ENCODE measurements around the gene KLLN. TPM values are rescaled to one million over a fixed set of nuclear protein-coding genes. Genes with fewer than 3 reads are reported as not detected.
"Not testable (repeated sequence)": the region's sequence is repeated elsewhere in the genome, so short reads cannot be mapped to it uniquely, and the experiment has no call there.

KLLN gene
- total and polyA plus RNA-seq, 9 of the 15 experiments (the other 6 are each of a cell fraction or from before 2014, with no cell fraction given): 0.07 to 0.40 (median 0.25) TPM

GRCh38 chr10:87855247-87855646 lies 8.1 kb downstream of the KLLN start:
- FAIRE-seq; H4K20me1 ChIP-seq (replicated peaks; ENCODE audit: control insufficient read depth, insufficient read depth, low read length); ATAC-seq; POLR2A ChIA-PET; intact Hi-C loops (cut with micrococcal nuclease); H3K4me2 ChIP-seq (ENCODE audit: insufficient read depth, low read length); H3K4me1 ChIP-seq (replicated peaks in 1 of 2; ENCODE audit: control insufficient read depth in 2 of 2, insufficient read depth in 2 of 2, low read length in 2 of 2); H3K9me3 ChIP-seq (replicated peaks; ENCODE audit: control insufficient read depth, insufficient read depth, low read depth, low read length); H3K4me3 ChIP-seq; H3K27ac ChIP-seq (ENCODE audit: extremely low read depth, low read depth, low read length); CTCF ChIA-PET (ENCODE audit: low intra/inter-chr PET ratio); H3K36me3 ChIP-seq (ENCODE audit: control insufficient read depth, insufficient read depth, low read length); DNase-seq (ENCODE audit: extremely low read depth in 1 of 4, low spot score in 3 of 4); H3K9me1 ChIP-seq (ENCODE audit: control insufficient read depth, insufficient read depth, low read length); H3K9ac ChIP-seq (ENCODE audit: insufficient read depth in 1 of 2, low read depth in 2 of 2, low read length in 2 of 2); H2AFZ ChIP-seq (ENCODE audit: low read depth, low read length); H3K79me2 ChIP-seq (ENCODE audit: control insufficient read depth, insufficient read depth, low read length); BruUV-seq (replicated peaks); H3K27me3 ChIP-seq (ENCODE audit: control insufficient read depth in 2 of 2, insufficient read depth in 2 of 2, low read length in 2 of 2): not testable (repeated sequence)
- 69% methylated on average over 5 of the region's 5 CpGs for WGBS (ENCODE audit: insufficient coverage, low coverage, missing lambda C conversion rate)
- in situ Hi-C loops (cut with MboI): loop anchor here (25.0 kb wide), 1 partner anchor 232 kb away; no protein-coding TSS in a partner anchor
- TF ChIP-seq RBM25 (IDR thresholded peaks at IDR 0.05; ENCODE audit: low read depth, low read length, severe bottlenecking) (peak; percentile 11), ZNF146 (CRISPR knock-in tag; IDR thresholded peaks at IDR 0.05; ENCODE audit: unreplicated experiment) (peak; percentile 93)

DNA sequence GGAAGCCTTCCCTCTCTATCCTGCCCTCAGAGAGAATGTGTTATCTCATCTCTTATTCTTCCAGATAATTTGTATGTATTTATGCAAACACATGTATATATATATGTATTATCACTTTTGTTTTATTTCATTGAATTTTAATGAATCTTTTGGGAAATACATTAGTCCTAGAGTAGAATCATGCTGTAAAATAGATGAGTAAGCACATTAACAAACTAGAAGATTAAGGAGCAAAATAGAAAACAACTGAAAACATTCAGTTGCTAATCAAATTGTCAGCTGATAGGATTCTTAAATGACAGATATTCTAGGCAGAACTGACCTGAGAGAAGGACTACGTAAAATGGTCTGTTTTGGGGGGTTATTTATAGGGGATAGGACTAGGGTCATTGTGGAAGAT lies 11.2 kb downstream of the KLLN start:
- H3K79me2 ChIP-seq (ENCODE audit: control insufficient read depth, insufficient read depth, low read length): no peaks in the 10 kb centered on the region
- no peaks in the 10 kb centered on the region for H3K27me3 ChIP-seq (ENCODE audit: control insufficient read depth in 2 of 2, insufficient read depth in 2 of 2, low read length in 2 of 2)
- no peak overlapping the region for H3K4me2 ChIP-seq (ENCODE audit: insufficient read depth, low read length)
- POLR2A ChIA-PET: no interaction called here
- H3K9me1 ChIP-seq (ENCODE audit: control insufficient read depth, insufficient read depth, low read length): no peaks in the 10 kb centered on the region
- H2AFZ ChIP-seq (ENCODE audit: low read depth, low read length): no peak overlapping the region
- no peaks in the 10 kb centered on the region for H3K36me3 ChIP-seq (ENCODE audit: control insufficient read depth, insufficient read depth, low read length)
- no peak overlapping the region for H3K4me3 ChIP-seq
- ATAC-seq: no peak
- H3K4me1 ChIP-seq (replicated peaks in 1 of 2; ENCODE audit: control insufficient read depth in 2 of 2, insufficient read depth in 2 of 2, low read length in 2 of 2): no peaks in the 10 kb centered on the region
- H3K9me3 ChIP-seq (replicated peaks; ENCODE audit: control insufficient read depth, insufficient read depth, low read depth, low read length): no peaks in the 10 kb centered on the region
- intact Hi-C loops (cut with micrococcal nuclease) (loop anchor here (5.0 kb wide), 1 partner anchor 465 kb away; no protein-coding TSS in a partner anchor), in situ Hi-C loops (cut with MboI) (loop anchor here (25.0 kb wide), 1 partner anchor 235 kb away; no protein-coding TSS in a partner anchor)
- no peaks in the 10 kb centered on the region for H4K20me1 ChIP-seq (replicated peaks; ENCODE audit: control insufficient read depth, insufficient read depth, low read length)
- no TSS peak for BruUV-seq (replicated peaks)
- no peak for FAIRE-seq
- CTCF ChIA-PET (ENCODE audit: low intra/inter-chr PET ratio): interaction anchor here (0.5 kb wide), 1 partner anchor 910 kb away, joined by 5 read pairs; no protein-coding TSS in a partner anchor
- no peak overlapping the region for H3K9ac ChIP-seq (ENCODE audit: insufficient read depth in 1 of 2, low read depth in 2 of 2, low read length in 2 of 2)
- 20% methylated on average over 1 of the region's 1 CpG for WGBS (ENCODE audit: insufficient coverage, low coverage, missing lambda C conversion rate)
- DNase-seq (ENCODE audit: extremely low read depth in 1 of 4, low spot score in 3 of 4): no peak
- no peak overlapping the region for H3K27ac ChIP-seq (ENCODE audit: extremely low read depth, low read depth, low read length)
- TF ChIP-seq, protein P1, sequence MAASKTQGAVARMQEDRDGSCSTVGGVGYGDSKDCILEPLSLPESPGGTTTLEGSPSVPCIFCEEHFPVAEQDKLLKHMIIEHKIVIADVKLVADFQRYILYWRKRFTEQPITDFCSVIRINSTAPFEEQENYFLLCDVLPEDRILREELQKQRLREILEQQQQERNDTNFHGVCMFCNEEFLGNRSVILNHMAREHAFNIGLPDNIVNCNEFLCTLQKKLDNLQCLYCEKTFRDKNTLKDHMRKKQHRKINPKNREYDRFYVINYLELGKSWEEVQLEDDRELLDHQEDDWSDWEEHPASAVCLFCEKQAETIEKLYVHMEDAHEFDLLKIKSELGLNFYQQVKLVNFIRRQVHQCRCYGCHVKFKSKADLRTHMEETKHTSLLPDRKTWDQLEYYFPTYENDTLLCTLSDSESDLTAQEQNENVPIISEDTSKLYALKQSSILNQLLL (CRISPR knock-in tag; IDR thresholded peaks at IDR 0.05; ENCODE audit: borderline replicate concordance): no peak
- TF ChIP-seq RAD51 (IDR thresholded peaks at IDR 0.05; ENCODE audit: borderline replicate concordance, low read depth): no peak
- no peak for TF ChIP-seq DPF2 (IDR thresholded peaks at IDR 0.05)
- no peak for TF ChIP-seq PTTG1 (tag; IDR thresholded peaks at IDR 0.05; ENCODE audit: low read depth)
- TF ChIP-seq C11orf30 (IDR thresholded peaks at IDR 0.05; ENCODE audit: low read depth): peak; percentile 57
- TF ChIP-seq MAFG (tag; conservative IDR thresholded peaks at IDR 0.05): peak; percentile 55; the same call in 1 of the 2 replicates
- TF ChIP-seq ZNF146 (CRISPR knock-in tag; IDR thresholded peaks at IDR 0.05; ENCODE audit: unreplicated experiment): no peak
- no peak for TF ChIP-seq ZNF79 (CRISPR knock-in tag; IDR thresholded peaks at IDR 0.05; ENCODE audit: low read depth)
- no peak for TF ChIP-seq HNRNPK (IDR thresholded peaks at IDR 0.05; ENCODE audit: low read depth, low read length, poor library complexity, severe bottlenecking)
- no peak for TF ChIP-seq STAT5B (CRISPR knock-in tag; IDR thresholded peaks at IDR 0.05)
- TF ChIP-seq, protein P2, sequence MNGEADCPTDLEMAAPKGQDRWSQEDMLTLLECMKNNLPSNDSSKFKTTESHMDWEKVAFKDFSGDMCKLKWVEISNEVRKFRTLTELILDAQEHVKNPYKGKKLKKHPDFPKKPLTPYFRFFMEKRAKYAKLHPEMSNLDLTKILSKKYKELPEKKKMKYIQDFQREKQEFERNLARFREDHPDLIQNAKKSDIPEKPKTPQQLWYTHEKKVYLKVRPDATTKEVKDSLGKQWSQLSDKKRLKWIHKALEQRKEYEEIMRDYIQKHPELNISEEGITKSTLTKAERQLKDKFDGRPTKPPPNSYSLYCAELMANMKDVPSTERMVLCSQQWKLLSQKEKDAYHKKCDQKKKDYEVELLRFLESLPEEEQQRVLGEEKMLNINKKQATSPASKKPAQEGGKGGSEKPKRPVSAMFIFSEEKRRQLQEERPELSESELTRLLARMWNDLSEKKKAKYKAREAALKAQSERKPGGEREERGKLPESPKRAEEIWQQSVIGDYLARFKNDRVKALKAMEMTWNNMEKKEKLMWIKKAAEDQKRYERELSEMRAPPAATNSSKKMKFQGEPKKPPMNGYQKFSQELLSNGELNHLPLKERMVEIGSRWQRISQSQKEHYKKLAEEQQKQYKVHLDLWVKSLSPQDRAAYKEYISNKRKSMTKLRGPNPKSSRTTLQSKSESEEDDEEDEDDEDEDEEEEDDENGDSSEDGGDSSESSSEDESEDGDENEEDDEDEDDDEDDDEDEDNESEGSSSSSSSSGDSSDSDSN (IDR thresholded peaks at IDR 0.05; ENCODE audit: borderline replicate concordance in 1 of 2, low read depth in 2 of 2, low read length in 2 of 2): no peak
- TF ChIP-seq ZNF133 (CRISPR knock-in tag; IDR thresholded peaks at IDR 0.05): no peak
- TF ChIP-seq ZNF316 (IDR thresholded peaks at IDR 0.05): peak; percentile 80
